Measurements from ENCODE around the gene NTN1.

DNA sequence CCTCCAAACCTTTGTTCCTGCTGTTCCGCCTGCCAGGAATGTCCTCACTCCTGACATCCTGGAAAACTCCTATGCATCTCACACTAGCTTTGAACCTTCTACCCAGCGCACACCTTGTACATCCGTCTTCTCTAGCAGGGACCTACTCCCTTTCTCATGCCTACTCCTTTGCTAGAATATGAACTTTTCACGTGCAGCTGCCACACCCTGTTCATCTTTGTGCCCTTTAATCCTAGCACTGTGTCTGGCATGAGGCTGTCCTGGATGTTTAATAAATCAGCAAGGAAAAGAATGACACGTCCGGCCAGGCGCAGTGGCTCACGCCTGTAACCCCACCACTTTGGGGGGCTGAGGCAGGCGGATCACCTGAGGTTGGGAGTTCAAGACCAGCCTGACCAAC is 111.0 kb downstream of the NTN1 start:
- TF ChIP-seq POLR2A (IDR thresholded peaks at IDR 0.05; ENCODE audit: borderline replicate concordance, extremely low read depth, insufficient read depth, insufficient read length) (no peak), CTCF (IDR thresholded peaks at IDR 0.05 in 2 of 3, conservative IDR thresholded peaks at IDR 0.05 in 1 of 3; ENCODE audit: borderline replicate concordance in 1 of 3, insufficient read depth in 1 of 3, low read depth in 2 of 3, low read length in 2 of 3) (no peak), MAX (IDR thresholded peaks at IDR 0.05) (no peak), EZH2 (IDR thresholded peaks at IDR 0.05) (no peak), POLR2AphosphoS5 (IDR thresholded peaks at IDR 0.05; ENCODE audit: low read depth, low read length) (no peak), RAD21 (IDR thresholded peaks at IDR 0.05; ENCODE audit: low read depth) (no peak), FOSL1 (IDR thresholded peaks at IDR 0.05; ENCODE audit: low read depth) (no peak)
- TF ChIP-seq, protein P1, sequence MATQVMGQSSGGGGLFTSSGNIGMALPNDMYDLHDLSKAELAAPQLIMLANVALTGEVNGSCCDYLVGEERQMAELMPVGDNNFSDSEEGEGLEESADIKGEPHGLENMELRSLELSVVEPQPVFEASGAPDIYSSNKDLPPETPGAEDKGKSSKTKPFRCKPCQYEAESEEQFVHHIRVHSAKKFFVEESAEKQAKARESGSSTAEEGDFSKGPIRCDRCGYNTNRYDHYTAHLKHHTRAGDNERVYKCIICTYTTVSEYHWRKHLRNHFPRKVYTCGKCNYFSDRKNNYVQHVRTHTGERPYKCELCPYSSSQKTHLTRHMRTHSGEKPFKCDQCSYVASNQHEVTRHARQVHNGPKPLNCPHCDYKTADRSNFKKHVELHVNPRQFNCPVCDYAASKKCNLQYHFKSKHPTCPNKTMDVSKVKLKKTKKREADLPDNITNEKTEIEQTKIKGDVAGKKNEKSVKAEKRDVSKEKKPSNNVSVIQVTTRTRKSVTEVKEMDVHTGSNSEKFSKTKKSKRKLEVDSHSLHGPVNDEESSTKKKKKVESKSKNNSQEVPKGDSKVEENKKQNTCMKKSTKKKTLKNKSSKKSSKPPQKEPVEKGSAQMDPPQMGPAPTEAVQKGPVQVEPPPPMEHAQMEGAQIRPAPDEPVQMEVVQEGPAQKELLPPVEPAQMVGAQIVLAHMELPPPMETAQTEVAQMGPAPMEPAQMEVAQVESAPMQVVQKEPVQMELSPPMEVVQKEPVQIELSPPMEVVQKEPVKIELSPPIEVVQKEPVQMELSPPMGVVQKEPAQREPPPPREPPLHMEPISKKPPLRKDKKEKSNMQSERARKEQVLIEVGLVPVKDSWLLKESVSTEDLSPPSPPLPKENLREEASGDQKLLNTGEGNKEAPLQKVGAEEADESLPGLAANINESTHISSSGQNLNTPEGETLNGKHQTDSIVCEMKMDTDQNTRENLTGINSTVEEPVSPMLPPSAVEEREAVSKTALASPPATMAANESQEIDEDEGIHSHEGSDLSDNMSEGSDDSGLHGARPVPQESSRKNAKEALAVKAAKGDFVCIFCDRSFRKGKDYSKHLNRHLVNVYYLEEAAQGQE (IDR thresholded peaks at IDR 0.05; ENCODE audit: low read depth) = no peak
- TF ChIP-seq, protein P2, sequence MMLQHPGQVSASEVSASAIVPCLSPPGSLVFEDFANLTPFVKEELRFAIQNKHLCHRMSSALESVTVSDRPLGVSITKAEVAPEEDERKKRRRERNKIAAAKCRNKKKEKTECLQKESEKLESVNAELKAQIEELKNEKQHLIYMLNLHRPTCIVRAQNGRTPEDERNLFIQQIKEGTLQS (IDR thresholded peaks at IDR 0.05) = no peak

Measured in HCT116 (cell line).